NT2/D1 (cell line): ENCODE data around the gene FBXL13.

Experiments used
- SUZ12 ChIP-seq: IDR thresholded peaks from 2 replicates; pipeline ENCODE4 v1.6.1; 2011; ENCODE audit not compliant: insufficient read length, insufficient read depth; ENCODE audit errors: extremely low read depth
- YY1 ChIP-seq: IDR thresholded peaks from 2 replicates; pipeline ENCODE4 v1.6.1; 2011; ENCODE audit not compliant: insufficient read length, insufficient read depth
- ZNF274 ChIP-seq: IDR thresholded peaks from 2 replicates; pipeline ENCODE4 v1.6.1; 2011; ENCODE audit warnings: mild to moderate bottlenecking, low read depth, low read length

GRCh38 chr7:102872460-102872859, 202.1 kb downstream of the FBXL13 start:
- no peak for TF ChIP-seq ZNF274
- no peak for TF ChIP-seq SUZ12
- no peak for TF ChIP-seq YY1
